IMR-90 (cell line): Measurements from ENCODE around the gene DUS3L. TPM values are rescaled to one million over a fixed set of nuclear protein-coding genes. Genes with fewer than 3 reads are reported as not detected.

Experiments used
- ATAC-seq: fragments of 200-7000 bp; cut with Tn5 transposase; 2 replicates; pipeline ENCODE4 v1.9.1; 2020; ENCODE audit warnings: low read depth, mild to moderate bottlenecking, moderate library complexity
- BruUV-seq: library from RNA; stranded (reverse); fragments of 400-500 nt; replicated peaks from 2 replicates; lab custom pipeline; 2021; lab: Mats Ljungman, UMichigan
- CTCF ChIA-PET: fragments of 300-600 bp; formaldehyde crosslinking; extraction: SDS; loops from one replicate; lab custom pipeline; 2021; ENCODE audit warnings: antibody characterized with exemption; lab: Yijun Ruan, JAX
- POLR2A ChIA-PET: fragments of 300-600 bp; sonication (Branson Sonifier 250); formaldehyde crosslinking; loops from one replicate; lab custom pipeline; 2022; ENCODE audit warnings: antibody characterized with exemption; ENCODE audit not compliant: unreplicated experiment; lab: Charles Lee
- DNase-seq: peaks from one replicate; pipeline ENCODE4 v3.0.0; 2013
- H2AFZ ChIP-seq: replicated peaks from 2 replicates; pipeline ENCODE3; 2013; ENCODE audit warnings: low read length, mild to moderate bottlenecking; ENCODE audit not compliant: poor library complexity
- H2AK5ac ChIP-seq: 2 replicates; pipeline ENCODE4 v1.6.1; 2013; ENCODE audit warnings: low read depth, low read length, inconsistent platforms
- H2AK9ac ChIP-seq: replicated peaks from 2 replicates; pipeline ENCODE3; 2013; ENCODE audit warnings: mild to moderate bottlenecking, low read depth, low read length, moderate library complexity; ENCODE audit not compliant: poor library complexity
- H2BK120ac ChIP-seq: 2 replicates; pipeline ENCODE4 v1.6.1; 2013; ENCODE audit warnings: low read depth, low read length, inconsistent platforms
- H2BK15ac ChIP-seq: 3 replicates; pipeline ENCODE4 v1.6.1; 2013; ENCODE audit warnings: low read depth, low read length, inconsistent platforms
- H2BK20ac ChIP-seq: 2 replicates; pipeline ENCODE4 v1.6.1; 2013; ENCODE audit warnings: low read depth, mild to moderate bottlenecking, inconsistent platforms, low read length, moderate library complexity
- H2BK5ac ChIP-seq: 2 replicates; pipeline ENCODE4 v1.6.1; 2013; ENCODE audit warnings: mild to moderate bottlenecking, low read depth, low read length, inconsistent platforms; ENCODE audit not compliant: poor library complexity, severe bottlenecking
- H3K14ac ChIP-seq: replicated peaks from 2 replicates; pipeline ENCODE4 v1.6.1; 2013; ENCODE audit warnings: low read depth, low read length, inconsistent platforms
- H3K18ac ChIP-seq: 2 replicates; pipeline ENCODE4 v1.6.1; 2013; ENCODE audit warnings: low read depth, low read length, control low read depth
- H3K23ac ChIP-seq: 2 replicates; pipeline ENCODE4 v1.6.1; 2013; ENCODE audit warnings: low read depth, low read length, inconsistent platforms
- H3K27ac ChIP-seq: 2 replicates; pipeline ENCODE4 v1.5.1; 2013; ENCODE audit warnings: mild to moderate bottlenecking, control low read depth, low read length; ENCODE audit not compliant: insufficient read depth
- H3K27me3 ChIP-seq: 2 replicates; pipeline ENCODE4 v1.6.1; 2013; ENCODE audit warnings: low read length; ENCODE audit not compliant: control insufficient read depth, insufficient read depth
- H3K36me3 ChIP-seq: 2 replicates; pipeline ENCODE4 v1.6.1; 2013; ENCODE audit warnings: low read length, mixed read lengths; ENCODE audit not compliant: control insufficient read depth, insufficient read depth
- H3K4ac ChIP-seq: 2 replicates; pipeline ENCODE4 v1.6.1; 2013; ENCODE audit warnings: low read depth, low read length, inconsistent platforms
- H3K4me1 ChIP-seq: 2 replicates; pipeline ENCODE4 v1.6.1; 2013; ENCODE audit warnings: low read length, mixed read lengths; ENCODE audit not compliant: control insufficient read depth, insufficient read depth
- H3K4me2 ChIP-seq: 2 replicates; pipeline ENCODE4 v1.6.1; 2013; ENCODE audit warnings: low read depth, mild to moderate bottlenecking, control low read depth, low read length, moderate library complexity
- H3K4me3 ChIP-seq: 2 replicates; pipeline ENCODE4 v1.5.1; 2013; ENCODE audit warnings: low read depth, mild to moderate bottlenecking, control low read depth, low read length, moderate library complexity; ENCODE audit not compliant: insufficient read depth
- H3K56ac ChIP-seq: 2 replicates; pipeline ENCODE4 v1.6.1; 2013; ENCODE audit warnings: low read length, inconsistent platforms; ENCODE audit not compliant: insufficient read depth; ENCODE audit errors: extremely low read depth
- H3K79me1 ChIP-seq, 2 experiments: 2 replicates each; pipeline ENCODE4 v1.6.1; 2013; ENCODE audit warnings: low read length in 2 of 2, inconsistent platforms in 1 of 2, low read depth in 1 of 2
- H3K9ac ChIP-seq: 2 replicates; pipeline ENCODE4 v1.6.1; 2013; ENCODE audit warnings: low read depth, low read length, control low read depth
- H3K9me1 ChIP-seq: 2 replicates; pipeline ENCODE4 v1.6.1; 2013; ENCODE audit warnings: low read length, inconsistent platforms; ENCODE audit not compliant: insufficient read depth
- H3K9me3 ChIP-seq: 2 replicates; pipeline ENCODE4 v1.6.1; 2013; ENCODE audit warnings: low read length; ENCODE audit not compliant: control insufficient read depth, insufficient read depth
- H4K20me1 ChIP-seq: 2 replicates; pipeline ENCODE4 v1.6.1; 2013; ENCODE audit warnings: low read length, inconsistent platforms; ENCODE audit not compliant: insufficient read depth
- H4K5ac ChIP-seq: 2 replicates; pipeline ENCODE4 v1.6.1; 2013; ENCODE audit warnings: mild to moderate bottlenecking, low read depth, low read length, control low read depth
- H4K8ac ChIP-seq, 2 experiments: 2 replicates each; pipeline ENCODE4 v1.6.1; 2013; ENCODE audit warnings: low read depth in 2 of 2, low read length in 2 of 2, control low read depth in 1 of 2, inconsistent platforms in 1 of 2
- H4K91ac ChIP-seq: 2 replicates; pipeline ENCODE4 v1.6.1; 2013; ENCODE audit warnings: low read depth, low read length, inconsistent platforms; ENCODE audit not compliant: insufficient read depth
- CEBPB ChIP-seq: IDR thresholded peaks from 2 replicates; pipeline ENCODE4 v1.6.1; 2012; ENCODE audit warnings: low read depth, low read length, improper control_type of control experiment
- CHD1 ChIP-seq: IDR thresholded peaks from 2 replicates; pipeline ENCODE4 v1.6.1; 2012; ENCODE audit warnings: low read depth, low read length, improper control_type of control experiment
- FOS ChIP-seq: fragments of 150-350 bp; IDR thresholded peaks from 2 replicates; pipeline ENCODE4 v1.6.1; 2016; ENCODE audit warnings: low read depth, low read length
- MAFK ChIP-seq: IDR thresholded peaks from 2 replicates; pipeline ENCODE4 v1.6.1; 2012; ENCODE audit warnings: low read depth, low read length, improper control_type of control experiment
- MAZ ChIP-seq: IDR thresholded peaks from 2 replicates; pipeline ENCODE4 v1.6.1; 2012; ENCODE audit warnings: low read depth, mild to moderate bottlenecking, low read length, improper control_type of control experiment, moderate library complexity, borderline replicate concordance
- MXI1 ChIP-seq: IDR thresholded peaks from 2 replicates; pipeline ENCODE4 v1.6.1; 2012; ENCODE audit warnings: low read depth, mild to moderate bottlenecking, low read length, moderate library complexity, borderline replicate concordance
- NFE2L2 ChIP-seq: fragments of 150-350 bp; IDR thresholded peaks from 2 replicates; pipeline ENCODE4 v1.6.1; 2016; ENCODE audit warnings: low read depth, mild to moderate bottlenecking, low read length
- RFX5 ChIP-seq: IDR thresholded peaks from 2 replicates; pipeline ENCODE4 v1.8.0; 2012; ENCODE audit warnings: low read depth, mild to moderate bottlenecking, low read length, moderate library complexity
- SMC3 ChIP-seq: fragments of 150-350 bp; IDR thresholded peaks from 2 replicates; pipeline ENCODE4 v1.6.1; 2016; ENCODE audit warnings: low read depth, mild to moderate bottlenecking, antibody characterized with exemption, low read length, moderate library complexity
- WGBS, 2 experiments: methylation state at CpG; one replicate each; pipeline versions ENCODE4 v1.1.5 to v1.1.7; 2013; ENCODE audit warnings: missing lambda C conversion rate in 2 of 2; ENCODE audit not compliant: insufficient read length in 1 of 2; ENCODE audit errors: extremely low coverage in 2 of 2; 5-methylcytosine and 5-hydroxymethylcytosine counted together
- dilution Hi-C: fragments of 300-500 bp; cut with HindIII; formaldehyde crosslinking; loops from one replicate; pipeline ENCODE4 v1.14.3; 2018; ENCODE audit warnings: low sequenced_read_pairs; ENCODE audit not compliant: unreplicated experiment
- in situ Hi-C: fragments of 300-500 bp; cut with MboI; formaldehyde crosslinking; loops from 3 replicates; pipeline ENCODE4 v1.14.3; 2019; ENCODE audit warnings: low sequenced_read_pairs, inconsistent platforms, mixed read lengths
- intact Hi-C: fragments of 100-400 bp; cut with micrococcal nuclease; formaldehyde crosslinking; loops from 2 replicates; pipeline ENCODE4 v1.10.0; 2022
- polyA plus RNA-seq, 3 experiments: library from polyadenylated mRNA; depleted of rRNA; stranded (reverse); fragments of >200 nt; gene quantifications; 2 replicates each; pipeline ENCODE4 v1.2.3, GENCODE V29; 2012; ENCODE audit warnings: low replicate concordance in 1 of 3
- total RNA-seq: library from RNA; depleted of rRNA; stranded (reverse); fragments of >200 nt; gene quantifications from 2 replicates; pipeline ENCODE4 v1.2.3, GENCODE V29; 2012
- TF ChIP-seq, protein P1 (sequence below): fragments of 150-350 bp; IDR thresholded peaks from 2 replicates; pipeline ENCODE4 v1.6.1; 2016; ENCODE audit warnings: low read depth, mild to moderate bottlenecking, low read length, moderate library complexity, borderline replicate concordance
- TF ChIP-seq, protein P2 (sequence below): fragments of 150-350 bp; IDR thresholded peaks from 2 replicates; pipeline ENCODE4 v1.6.1; 2017; ENCODE audit warnings: mild to moderate bottlenecking, antibody characterized with exemption, low read length, low read depth

The DUS3L gene
- total and polyA plus RNA-seq, 2 of the 4 experiments (the other 2 are of a cell fraction) = 12.4 to 21.3 TPM

DNA sequence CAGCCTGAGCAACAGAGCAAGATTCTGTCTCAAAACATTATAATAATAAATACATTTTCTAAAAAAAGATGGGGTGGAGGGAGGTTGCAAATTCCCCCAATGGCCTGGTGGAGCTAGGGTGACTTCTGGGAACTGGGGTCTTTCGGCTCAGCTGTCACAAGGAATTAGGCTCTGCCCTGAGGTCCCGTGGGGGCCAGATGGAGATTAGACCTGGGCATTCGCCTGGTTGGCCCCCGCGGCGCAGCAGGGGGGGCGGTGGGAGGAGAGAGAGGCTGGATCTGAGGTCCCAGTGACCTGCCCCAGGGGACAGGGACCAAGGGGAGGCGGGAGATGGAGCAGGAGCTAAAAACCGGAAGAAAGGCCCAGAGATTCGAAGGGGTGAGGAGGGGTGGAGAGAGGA is 33.8 kb upstream of the DUS3L start:
- Histone ChIP-seq H2BK5ac (no peak overlapping the region), H3K56ac (no peak overlapping the region), H3K27me3 (no peaks in the 10 kb centered on the region; the same call in 1 of the 2 replicates), H2AK9ac (no peak overlapping the region), H2AFZ (no peak overlapping the region), H2BK15ac (no peak overlapping the region), H3K23ac (no peak overlapping the region), H2AK5ac (no peak overlapping the region), H3K4ac (no peak overlapping the region), H3K9ac (no peak overlapping the region), H3K18ac (no peak overlapping the region), H3K4me2 (no peak overlapping the region), H3K14ac (no peak overlapping the region), H3K9me1 (peaks cover 4% of the 10 kb centered on the region; the same call in 1 of the 2 replicates), H4K8ac (no peak overlapping the region), H3K27ac (no peak overlapping the region), H3K4me1 (peaks cover 15% of the 10 kb centered on the region), H3K4me3 (no peak overlapping the region), H2BK20ac (no peak overlapping the region), H3K79me1 (peaks cover 0 to 6% of the 10 kb centered on the region in 2 experiments; a peak in 2 of 4 replicates), H3K9me3 (no peaks in the 10 kb centered on the region), H2BK120ac (no peak overlapping the region), H4K5ac (no peak overlapping the region), H3K36me3 (no peaks in the 10 kb centered on the region), H4K20me1 (no peaks in the 10 kb centered on the region; the same call in 1 of the 2 replicates), H4K91ac (no peak overlapping the region)
- TF ChIP-seq, protein P1, sequence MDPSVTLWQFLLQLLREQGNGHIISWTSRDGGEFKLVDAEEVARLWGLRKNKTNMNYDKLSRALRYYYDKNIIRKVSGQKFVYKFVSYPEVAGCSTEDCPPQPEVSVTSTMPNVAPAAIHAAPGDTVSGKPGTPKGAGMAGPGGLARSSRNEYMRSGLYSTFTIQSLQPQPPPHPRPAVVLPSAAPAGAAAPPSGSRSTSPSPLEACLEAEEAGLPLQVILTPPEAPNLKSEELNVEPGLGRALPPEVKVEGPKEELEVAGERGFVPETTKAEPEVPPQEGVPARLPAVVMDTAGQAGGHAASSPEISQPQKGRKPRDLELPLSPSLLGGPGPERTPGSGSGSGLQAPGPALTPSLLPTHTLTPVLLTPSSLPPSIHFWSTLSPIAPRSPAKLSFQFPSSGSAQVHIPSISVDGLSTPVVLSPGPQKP = no peak
- TF ChIP-seq MXI1 (no peak), FOS (no peak), SMC3 (no peak), MAFK (no peak), NFE2L2 (no peak), RFX5 (no peak), MAZ (no peak), CEBPB (no peak), CHD1 (no peak)
- TF ChIP-seq, protein P2, sequence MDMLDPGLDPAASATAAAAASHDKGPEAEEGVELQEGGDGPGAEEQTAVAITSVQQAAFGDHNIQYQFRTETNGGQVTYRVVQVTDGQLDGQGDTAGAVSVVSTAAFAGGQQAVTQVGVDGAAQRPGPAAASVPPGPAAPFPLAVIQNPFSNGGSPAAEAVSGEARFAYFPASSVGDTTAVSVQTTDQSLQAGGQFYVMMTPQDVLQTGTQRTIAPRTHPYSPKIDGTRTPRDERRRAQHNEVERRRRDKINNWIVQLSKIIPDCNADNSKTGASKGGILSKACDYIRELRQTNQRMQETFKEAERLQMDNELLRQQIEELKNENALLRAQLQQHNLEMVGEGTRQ = no peak
- no peak for DNase-seq
- 73% methylated on average over 2 of the region's 10 CpGs; no CpG with 5 or more reads in 1 of the 2 experiments for WGBS, 2 experiments
- ATAC-seq = no peak
- ChIA-PET CTCF (no interaction called here), POLR2A (no interaction called here)
- intact Hi-C loops (loop anchor here (5.0 kb wide), 1 partner anchor 68 kb away; no protein-coding TSS in a partner anchor), dilution Hi-C loops (no loop called here), in situ Hi-C loops (no loop called here)
- BruUV-seq = no TSS peak
